ELF-1 (cell line): Measurements from ENCODE around the gene KDM4C.
A peak's percentile ranks its signal among the peaks of the same experiment; 100 is the strongest.
"Not testable (repeated sequence)": the region's sequence is repeated elsewhere in the genome, so short reads cannot be mapped to it uniquely, and the experiment has no call there.

Experiments used
- DNase-seq: peaks from one replicate; pipeline ENCODE4 v3.0.0-alpha.2; 2016; ENCODE audit warnings: low read depth, low spot score

The KDM4C gene

DNA sequence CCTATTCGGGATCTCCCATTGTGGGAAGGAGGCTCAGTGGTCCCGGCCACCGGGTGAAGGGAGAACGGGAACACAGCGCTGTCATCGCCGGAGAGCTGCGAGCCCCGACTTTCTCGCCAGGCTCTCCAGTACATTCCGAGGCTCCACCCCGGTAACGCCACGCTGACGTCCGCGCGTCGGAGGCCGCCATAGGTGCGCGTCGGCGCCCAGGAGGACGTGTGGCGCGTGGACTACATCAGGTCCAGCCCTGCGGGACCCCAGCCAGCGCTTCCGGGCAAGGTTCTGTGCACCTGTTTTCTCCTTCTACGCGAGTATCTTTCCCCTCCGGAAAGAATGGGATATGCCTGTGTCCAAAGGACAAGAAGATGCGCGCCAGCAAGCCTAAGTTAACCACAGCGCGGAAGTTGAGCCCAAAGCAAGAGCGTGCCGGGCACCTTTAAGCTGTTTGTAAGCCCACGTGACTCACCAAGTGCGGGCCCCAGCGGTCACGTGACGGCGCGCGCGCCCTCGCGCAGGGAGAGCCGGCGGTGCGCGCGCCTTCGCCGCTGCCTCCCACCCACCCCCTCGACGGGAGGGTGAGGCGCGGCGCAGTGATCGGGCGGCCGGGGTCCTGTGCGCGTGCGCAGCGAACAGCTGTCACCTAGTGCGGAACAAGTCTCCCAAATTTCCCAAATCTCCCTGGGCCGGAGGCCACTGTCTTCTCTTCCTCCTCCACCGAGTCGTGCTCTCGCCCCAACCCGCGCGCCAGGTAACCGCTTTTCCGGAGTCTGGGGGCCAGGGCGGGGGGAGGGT lies at the start of gene KDM4C:
KDM4C (plus strand) TSS at position 518 of the 792 bp plus-strand sequence. CDS start 35,016 bp downstream, outside the sequence.
- peak; percentile 99 for DNase-seq

DNA sequence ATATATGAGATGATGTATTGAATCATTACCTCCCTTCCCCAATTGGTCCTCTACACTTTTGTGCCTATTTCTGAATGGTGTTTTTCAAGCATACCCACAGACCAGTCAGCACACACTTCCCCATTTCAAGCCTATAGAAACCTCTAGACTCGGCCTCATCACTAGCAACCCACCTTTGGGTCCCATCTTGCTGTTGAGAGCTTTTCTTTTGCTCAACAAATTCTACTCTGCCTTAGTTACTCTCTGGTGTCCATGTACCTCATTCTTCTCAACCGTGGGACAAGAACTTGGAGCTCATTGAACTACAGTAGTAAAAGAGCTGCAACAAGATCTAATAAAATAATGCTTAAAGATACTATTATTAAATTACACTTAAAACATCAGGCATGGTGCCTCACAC lies 49.0 kb upstream of the KDM4C start:
- DNase-seq = no peak

DNA sequence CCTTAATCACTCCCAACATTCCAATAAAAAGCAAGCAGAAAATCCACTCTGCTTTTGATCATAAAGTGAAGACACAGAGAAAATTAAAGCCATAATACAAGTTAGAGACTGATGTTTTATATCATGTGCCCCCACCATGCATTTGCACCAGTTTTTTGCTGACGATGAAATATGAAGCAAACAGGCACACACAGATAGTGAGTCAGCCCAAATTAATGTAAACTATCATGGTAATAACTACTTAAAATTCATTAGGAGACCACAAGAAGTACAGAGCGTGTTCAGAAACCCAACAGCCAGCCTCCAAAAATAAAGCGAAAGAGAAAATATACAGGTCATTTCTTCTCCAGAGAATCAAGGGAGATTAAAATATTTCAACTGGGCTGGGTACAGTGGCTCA lies 46.4 kb upstream of the KDM4C start:
- DNase-seq = no peak

DNA sequence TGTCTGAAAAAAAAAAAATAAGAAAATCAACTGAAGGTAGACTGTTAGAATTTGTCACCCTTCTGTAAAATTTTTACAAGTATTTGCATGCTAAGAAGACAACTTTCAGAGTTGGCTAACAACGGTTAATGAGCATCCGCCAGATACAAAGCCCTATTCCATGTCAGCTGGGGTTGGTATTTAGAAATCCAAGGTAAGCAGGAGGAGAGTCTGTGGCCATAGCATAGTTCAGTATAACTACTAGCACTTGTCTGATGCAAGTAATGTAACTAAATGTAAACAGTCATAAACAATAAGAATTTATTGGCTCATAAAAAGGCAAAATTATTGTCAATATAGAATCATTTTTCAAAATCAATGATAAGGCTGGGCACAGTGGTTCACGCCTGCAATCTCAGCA lies 45.7 kb upstream of the KDM4C start:
- no peak for DNase-seq

DNA sequence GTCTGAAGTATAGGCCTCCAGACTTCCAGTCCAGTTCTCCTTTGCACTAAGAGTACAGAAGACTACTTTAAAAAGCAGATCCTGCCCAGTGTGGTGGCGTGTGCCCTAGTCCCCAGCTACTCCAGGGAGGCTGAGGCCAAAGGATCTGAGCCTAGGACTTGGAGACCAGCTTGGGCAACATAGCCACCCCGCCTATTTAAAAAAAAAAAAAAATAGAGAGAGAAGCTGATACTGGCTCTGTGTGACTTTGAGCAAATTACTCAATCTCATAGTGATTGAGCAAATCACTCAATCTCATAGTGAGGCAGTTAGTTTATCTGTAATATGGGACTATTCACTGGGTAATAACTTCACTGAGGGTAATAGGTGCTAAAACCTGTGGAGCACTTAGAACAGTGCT lies 43.6 kb upstream of the KDM4C start:
- no peak for DNase-seq

DNA sequence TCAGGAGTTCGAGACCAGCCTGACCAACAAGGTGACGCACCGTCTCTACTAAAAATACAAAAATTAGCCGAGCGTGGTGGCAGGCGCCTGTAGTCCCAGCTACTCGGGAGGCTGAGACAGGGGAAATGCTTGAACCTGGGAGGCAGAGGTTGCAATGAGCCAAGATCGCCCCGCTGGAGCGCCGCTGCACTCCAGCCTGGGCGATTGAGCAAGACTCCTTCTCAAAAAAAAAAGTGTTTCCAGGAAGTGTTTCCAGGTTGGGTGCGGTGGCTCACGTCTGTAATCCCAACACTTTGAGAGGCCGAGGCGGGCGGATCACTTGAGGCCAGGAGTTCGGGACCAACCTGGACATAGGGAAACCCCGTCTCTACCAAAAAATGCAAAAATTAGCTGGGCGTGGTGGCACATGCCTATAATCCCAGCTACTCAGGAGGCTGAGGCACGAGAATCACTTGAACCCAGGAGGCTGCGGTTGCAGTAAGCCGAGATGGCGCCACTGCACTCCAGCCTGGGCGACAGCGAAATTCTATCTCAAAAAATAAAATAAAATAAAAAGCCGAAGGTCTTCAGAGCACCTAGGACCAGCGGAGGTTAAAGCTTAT lies 42.5 kb upstream of the KDM4C start:
- not testable (repeated sequence) for DNase-seq

DNA sequence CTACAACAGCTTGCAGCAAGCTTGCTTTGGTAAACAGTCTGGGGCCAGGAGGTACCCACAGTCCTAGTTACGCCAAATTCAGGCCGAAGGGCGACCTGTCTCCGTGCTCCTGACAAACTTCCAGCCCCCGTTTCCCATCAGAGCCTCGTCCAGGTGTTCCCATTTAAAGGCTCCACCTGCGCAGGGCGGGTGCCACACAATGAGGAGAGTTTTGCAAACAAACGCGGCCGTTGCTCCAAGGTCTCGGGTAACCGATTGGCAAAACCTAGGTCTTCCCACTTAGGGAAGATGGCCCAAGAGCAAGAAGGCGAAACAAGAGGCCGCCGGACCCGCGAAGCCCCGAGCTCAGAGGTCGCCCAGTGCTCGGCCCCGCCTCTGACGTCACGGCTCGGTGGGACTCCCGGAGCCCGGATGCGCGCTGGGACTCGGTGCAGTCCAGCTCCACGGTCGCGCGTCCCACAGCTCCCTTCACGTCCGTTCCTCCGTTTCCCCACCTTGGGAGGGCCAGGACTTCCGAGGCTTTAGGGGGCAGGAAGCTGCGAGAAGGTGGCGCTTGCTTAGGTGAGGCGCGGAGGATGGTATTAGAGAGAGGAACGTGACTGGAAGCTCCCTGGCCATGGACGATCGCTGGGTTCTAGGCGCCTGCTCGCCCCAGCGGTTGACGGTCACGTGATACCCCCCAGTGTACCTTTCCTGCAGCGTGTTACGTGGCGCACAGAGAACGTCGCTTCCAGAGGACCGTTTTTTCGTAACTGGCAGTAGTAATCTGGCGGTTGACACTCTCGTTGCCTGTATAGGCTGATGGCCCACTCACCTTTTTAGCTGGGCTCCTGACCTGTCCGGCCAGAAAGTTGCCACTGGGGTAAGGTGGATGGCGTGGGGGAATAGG lies 41.8 kb upstream of the KDM4C start:
- DNase-seq = peak; percentile 82

DNA sequence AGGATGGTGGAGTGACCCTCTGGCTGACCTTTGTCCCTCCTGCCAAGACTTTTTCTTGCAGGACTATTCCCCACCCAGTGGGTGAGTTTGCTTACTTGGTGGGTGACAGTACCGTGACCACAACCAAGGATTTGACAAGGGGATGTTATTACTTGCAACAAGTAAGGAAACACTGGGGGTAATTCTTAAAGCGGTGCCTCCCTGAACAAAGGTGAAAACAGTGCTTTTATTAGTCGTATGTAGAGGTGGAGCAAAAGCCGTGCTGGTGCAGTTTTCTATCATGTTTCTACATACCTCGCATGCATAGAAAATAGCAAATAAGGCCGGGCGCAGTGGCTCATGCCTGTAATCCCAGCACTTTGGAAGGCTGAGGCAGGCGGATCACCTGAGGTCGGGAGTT lies 41.0 kb upstream of the KDM4C start:
- DNase-seq = no peak

DNA sequence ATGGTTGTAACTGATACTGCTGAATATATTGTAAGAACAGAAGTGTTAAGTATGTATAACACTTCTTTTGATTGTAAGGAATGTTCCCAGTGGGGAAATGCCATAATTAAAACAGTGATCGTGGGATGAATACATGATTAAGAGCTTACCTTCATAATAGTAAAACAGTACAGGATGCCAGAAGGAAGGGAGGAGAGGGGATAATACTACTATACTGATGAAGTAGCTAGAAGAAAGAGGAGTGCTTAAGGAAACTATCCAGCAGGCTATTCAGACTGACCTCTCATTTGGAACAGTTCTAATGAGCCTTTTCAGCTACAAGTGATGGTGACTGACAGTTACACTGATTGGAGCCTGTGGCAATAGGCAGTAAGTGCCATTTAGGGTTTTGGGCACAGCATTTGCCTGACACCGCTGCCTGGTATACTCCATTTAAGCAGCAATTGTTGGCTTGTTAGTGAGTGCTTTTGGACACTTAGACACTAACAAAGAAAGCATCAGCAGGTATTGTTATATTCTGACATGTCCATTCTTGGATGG lies 33.8 kb upstream of the KDM4C start:
- DNase-seq = no peak

DNA sequence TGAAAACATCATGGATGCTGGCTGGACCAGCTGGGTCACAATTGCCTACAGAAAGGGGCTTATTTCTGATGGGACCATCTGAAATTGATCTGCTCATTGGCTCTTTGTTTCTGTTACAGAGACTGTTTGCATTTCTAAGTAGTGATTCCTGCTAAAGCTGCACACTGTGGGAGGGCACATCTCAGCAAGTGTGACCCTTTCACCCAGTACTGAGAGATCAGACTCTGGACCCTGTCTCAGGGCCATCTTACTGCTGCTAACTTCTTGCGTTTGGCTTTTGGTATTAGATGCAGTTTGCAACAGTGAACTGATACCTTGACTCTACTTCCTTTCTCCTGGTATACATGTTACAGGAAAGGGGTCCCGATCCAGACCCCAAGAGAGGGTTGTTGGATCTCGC lies 24.5 kb upstream of the KDM4C start:
- no peak for DNase-seq

DNA sequence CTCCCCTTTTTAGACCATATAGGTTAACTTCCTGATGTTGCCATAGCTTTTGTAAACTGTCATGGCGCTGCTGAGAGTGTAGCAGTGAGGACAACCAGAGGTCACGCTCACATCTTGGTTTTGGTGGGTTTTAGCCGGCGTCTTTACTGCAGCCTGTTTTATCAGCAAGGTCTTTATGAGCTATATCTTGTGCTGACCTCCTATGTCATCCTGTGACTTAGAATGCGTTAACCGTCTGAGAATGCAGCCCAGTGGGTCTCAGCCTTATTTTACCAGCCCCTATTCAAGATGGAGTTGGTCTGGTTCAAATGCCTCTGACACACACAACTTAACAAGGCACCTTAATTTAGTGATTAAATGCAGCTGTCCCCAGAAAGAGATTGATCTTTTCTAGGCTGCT lies 23.9 kb upstream of the KDM4C start:
- peak; percentile 6 for DNase-seq

DNA sequence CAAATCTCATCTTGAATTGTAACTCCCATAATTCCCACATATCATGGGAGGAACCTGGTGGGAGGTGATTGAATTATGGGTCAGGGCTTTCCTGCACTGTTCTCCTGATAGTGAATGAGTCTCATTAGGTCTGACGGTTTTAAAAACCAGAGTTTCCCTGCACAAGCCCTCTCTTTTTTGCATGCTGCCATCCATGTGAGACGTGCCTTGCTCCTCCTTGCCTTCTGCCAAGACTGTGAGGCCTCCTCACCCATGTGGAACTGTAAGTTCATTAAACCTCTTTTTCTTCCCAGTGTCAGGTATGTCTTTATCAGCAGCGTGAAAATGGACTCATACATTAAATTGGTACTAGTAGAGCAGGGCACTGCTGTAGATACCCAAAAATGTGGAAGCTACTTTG lies 22.4 kb upstream of the KDM4C start:
- DNase-seq = no peak

DNA sequence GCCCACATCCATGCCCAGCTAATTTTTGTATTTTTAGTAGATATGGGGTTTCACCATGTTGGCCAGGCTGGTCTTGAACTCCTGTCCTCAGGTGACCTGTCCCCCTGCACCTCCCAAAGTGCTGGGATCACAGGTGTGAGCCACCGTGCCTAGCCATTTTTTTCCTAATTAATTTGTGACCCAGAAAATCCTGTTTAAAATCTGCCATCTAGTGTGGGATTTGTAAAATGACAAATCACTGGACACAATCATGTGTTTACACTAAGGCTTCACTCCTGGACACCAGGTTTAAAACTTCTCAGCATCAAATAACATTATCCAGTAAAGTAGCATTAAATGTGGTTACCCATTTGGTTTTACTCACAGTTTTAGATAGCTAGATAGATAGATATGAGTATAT lies 18.6 kb upstream of the KDM4C start:
- DNase-seq = no peak

DNA sequence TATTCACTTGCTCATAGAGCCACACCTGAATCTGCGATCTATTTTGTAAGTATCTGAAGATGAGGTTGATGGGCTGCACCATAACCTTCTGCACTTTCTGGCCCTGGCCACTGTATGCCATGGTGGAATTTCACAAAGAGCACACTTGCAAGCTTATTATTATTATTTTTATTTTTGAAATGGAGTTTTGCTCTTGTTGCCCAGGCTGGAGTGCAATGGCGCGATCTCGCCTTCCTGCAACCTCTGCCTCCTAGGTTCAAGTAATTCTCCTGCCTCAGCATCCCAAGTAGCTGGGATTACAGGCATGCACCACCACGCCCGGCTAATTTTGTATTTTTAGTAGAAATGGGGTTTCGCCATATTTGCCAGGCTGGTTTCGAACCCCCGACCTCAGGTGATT lies 8.9 kb upstream of the KDM4C start:
- not testable (repeated sequence) for DNase-seq

DNA sequence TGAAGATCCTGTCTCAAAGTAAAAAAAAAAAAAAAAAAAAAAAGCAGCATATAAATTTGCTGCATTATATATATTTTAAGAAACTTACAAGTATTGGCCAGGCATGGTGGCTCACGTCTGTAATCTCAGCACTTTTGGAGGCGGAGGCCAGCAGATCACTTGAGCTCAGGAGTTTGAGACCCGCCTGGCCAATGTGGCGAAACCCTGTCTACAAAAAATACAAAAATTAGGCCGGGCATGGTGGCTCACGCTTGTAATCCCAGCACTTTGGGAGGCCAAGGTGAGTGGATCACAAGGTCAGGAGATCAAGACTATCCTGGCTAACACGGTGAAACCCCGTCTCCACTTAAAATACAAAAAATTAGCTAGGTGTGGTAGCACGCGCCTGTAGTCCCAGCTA lies 2.9 kb upstream of the KDM4C start:
- DNase-seq = not testable (repeated sequence)

DNA sequence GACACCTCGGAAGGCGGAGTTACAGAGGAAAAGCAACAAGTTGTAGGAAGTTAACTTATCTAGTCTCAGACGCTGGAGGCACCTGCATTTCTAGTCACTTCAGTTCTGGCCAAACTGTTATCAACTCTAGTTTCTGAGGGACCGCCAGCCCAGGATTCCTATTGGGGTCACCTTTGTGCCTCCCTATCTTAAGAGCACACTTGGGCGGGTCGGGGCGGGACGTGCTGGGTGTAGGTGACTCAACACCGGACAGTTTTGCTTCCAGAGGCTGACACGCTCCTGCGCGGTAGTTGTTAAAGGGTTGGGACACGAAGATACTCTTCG lies 679 bp upstream of the KDM4C start:
- no peak for DNase-seq

DNA sequence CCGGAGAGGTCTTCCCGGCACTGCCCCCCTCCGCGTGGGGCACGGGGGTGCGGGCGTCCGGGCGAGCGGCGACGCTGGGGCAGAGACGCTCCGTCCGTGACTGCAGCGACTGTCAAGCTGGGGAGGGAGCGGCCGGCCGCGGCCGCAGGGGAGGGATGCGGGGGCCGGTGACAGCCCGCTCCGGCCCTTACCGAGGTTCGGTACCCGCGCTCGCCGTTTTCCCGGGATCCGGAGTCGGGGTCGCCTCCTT lies 400 bp downstream of the KDM4C start:
- DNase-seq = no peak

DNA sequence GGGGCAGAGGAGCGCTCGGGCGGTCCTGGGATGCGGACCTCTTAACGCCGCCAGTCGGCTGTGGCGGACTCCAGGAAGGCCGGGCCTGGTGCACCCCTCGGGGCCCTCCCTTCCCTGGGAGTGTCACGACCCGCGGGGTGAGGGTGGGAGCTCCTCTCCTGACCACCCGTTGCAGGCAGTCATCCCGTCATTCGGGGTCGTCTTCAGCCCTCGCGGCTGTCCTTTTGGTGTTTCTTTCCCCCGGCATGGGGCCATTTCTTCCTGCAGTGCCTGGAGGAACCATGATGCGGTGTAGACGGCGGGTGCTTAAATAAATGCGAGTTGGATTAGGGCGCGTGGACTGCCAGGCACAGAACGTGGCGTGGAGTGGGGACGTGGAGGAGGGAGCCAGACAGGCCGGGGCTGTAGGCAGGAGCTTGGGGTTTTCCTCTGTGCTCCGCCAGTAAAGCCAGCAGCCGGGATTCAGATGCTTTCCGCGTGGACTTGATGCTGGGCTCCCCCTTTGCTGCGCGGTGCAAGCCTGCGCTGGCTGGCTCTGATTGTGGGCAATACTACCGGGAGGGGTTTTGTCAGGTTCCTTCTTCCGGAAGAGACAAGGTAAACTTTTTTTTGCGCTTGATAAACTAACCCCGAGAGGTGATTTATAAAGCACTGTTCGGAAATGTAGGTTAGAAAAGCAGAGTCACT lies 868 bp downstream of the KDM4C start:
- DNase-seq = peak; percentile 66

DNA sequence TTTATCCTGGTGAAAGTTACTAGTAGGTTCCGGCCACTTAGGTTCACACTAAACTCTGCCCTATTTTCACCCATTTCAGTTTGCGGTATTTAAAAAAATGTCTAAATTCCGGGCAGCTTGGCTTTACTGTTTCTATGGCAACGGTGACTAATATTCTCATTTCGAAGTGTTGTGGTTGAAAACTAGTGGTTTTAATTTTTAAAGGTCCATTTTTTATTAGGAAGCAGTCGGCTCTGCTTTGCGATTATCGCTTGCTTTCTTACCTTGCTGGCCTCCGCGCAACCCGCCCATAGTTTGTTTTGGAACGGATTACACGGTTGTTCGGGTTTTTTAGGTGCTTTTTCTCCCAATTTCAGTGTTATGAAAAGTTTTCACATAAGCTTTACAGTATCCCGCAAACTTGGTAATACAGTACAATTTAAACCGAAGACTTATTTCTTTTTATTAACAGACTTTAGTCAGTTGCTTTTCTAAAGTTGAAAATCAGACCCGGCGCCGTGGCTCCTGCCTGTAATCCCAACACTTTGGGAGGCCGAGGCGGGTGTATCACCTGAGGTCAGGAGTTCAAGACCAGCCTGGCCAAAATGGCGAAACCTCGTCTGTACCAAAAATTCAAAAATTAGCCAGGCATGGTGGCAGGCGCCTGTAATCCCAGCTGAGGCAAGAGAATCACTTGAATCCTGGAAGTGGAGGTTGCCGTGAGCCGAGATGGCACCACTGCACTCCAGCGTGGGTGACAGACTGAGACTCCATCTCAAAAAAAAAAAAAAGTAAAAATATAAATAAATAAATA lies 1.6 kb downstream of the KDM4C start:
- peak; percentile 27 for DNase-seq

DNA sequence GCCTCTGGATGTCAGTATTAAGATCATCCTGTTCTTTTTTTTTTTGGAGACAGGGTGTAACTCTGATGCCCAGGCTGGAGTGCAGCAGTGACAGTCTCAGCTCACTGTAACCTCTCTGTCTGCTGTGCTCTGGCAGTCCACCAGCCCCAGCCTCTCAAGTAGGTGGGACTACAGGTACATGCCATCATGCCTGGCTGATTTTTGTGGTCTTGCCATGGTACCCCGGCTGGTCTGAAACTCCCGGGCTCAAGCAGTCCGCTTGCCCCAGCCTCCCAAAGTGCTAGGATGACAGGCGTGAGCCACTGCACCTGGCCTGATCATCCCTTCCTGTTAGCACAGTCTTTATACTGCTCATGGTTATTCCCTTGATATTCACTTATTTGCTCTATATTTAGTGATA lies 3.5 kb downstream of the KDM4C start:
- DNase-seq = no peak

DNA sequence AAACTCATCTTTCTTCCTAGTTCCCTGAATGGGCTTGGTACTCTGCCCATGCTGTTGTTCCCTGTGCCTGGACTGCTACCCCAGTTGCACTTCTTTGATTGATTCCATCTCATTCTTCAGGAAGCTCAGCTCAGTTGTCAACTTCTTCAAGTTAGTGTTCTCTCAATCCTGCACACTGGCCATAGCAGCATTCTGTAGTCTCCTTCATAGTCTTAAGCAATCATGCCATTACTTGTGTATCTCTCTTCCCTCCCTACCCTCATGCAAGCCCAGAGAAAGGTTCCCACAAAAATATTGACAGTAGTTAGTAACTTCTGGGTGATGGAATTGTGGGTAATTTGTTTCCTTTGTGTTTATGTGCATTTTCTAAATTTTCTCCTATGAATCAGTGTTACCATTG lies 5.5 kb downstream of the KDM4C start:
- no peak for DNase-seq
